Colon (tissue), 2 donors: ENCODE measurements around the gene FAM53A.

ENCODE experiments used
- FAIRE-seq: peaks from 2 replicates; lab custom pipeline; 2012; peaks lifted over from hg19 to GRCh38; lab: Jason Lieb, UNC
- donor health status: control.
- donor health status: control.

Gene FAM53A

GRCh38 chr4:1623821-1624518 lies 60.1 kb downstream of the FAM53A start:
- no peak for FAIRE-seq

GRCh38 chr4:1623400-1623799 lies 60.7 kb downstream of the FAM53A start:
- no peak for FAIRE-seq

GRCh38 chr4:1622956-1623355 lies 61.2 kb downstream of the FAM53A start:
- no peak for FAIRE-seq

GRCh38 chr4:1622238-1622637 lies 61.9 kb downstream of the FAM53A start:
- no peak for FAIRE-seq

- FAIRE-seq = no peak
Observed at GRCh38 chr4:1621526-1621925, 62.6 kb downstream of the FAM53A start.

GRCh38 chr4:1619151-1619672 lies 64.9 kb downstream of the FAM53A start:
- FAIRE-seq = no peak

- no peak for FAIRE-seq
Observed at GRCh38 chr4:1618438-1618837, 65.7 kb downstream of the FAM53A start.

GRCh38 chr4:1616557-1616930 lies 67.6 kb downstream of the FAM53A start:
- FAIRE-seq = no peak

- FAIRE-seq = no peak
Observed at GRCh38 chr4:1615786-1616556, 68.1 kb downstream of the FAM53A start.

GRCh38 chr4:1614854-1615595 lies 69.1 kb downstream of the FAM53A start:
- no peak for FAIRE-seq

GRCh38 chr4:1614502-1614853 lies 69.6 kb downstream of the FAM53A start:
- no peak for FAIRE-seq

GRCh38 chr4:1614049-1614448 lies 70.1 kb downstream of the FAM53A start:
- no peak for FAIRE-seq

- FAIRE-seq = no peak
Observed at GRCh38 chr4:1613099-1613495, 71.0 kb downstream of the FAM53A start.

GRCh38 chr4:1612278-1613098 lies 71.6 kb downstream of the FAM53A start:
- no peak for FAIRE-seq

- no peak for FAIRE-seq
Observed at GRCh38 chr4:1611501-1611870, 72.6 kb downstream of the FAM53A start.

GRCh38 chr4:1610791-1611500 lies 73.2 kb downstream of the FAM53A start:
- no peak for FAIRE-seq

- no peak for FAIRE-seq
Observed at GRCh38 chr4:1609901-1610790, 74.0 kb downstream of the FAM53A start.

GRCh38 chr4:1608821-1609500 lies 75.2 kb downstream of the FAM53A start:
- FAIRE-seq = no peak

- no peak for FAIRE-seq
Observed at GRCh38 chr4:1608196-1608820, 75.8 kb downstream of the FAM53A start.
